SK-N-SH (cell line): ENCODE results near the gene RLBP1.
"Not testable (repeated sequence)": the region's sequence is repeated elsewhere in the genome, so short reads cannot be mapped to it uniquely, and the experiment has no call there.

Experiments used
- CTCF ChIP-seq: fragments of 200-600 bp; sonication (generic); IDR thresholded peaks from 2 replicates; pipeline ENCODE4 v1.6.1; 2017; ENCODE audit warnings: antibody characterized with exemption, mild to moderate bottlenecking, moderate library complexity
- GABPA ChIP-seq: IDR thresholded peaks from 2 replicates; pipeline ENCODE4 v1.4.0; 2012; ENCODE audit warnings: low read depth, mild to moderate bottlenecking
- POLR2AphosphoS5 ChIP-seq: IDR thresholded peaks from 2 replicates; pipeline ENCODE4 v1.6.1; 2012; ENCODE audit warnings: low read depth, low read length
- RAD21 ChIP-seq: IDR thresholded peaks from 2 replicates; pipeline ENCODE4 v1.6.1; 2012; ENCODE audit warnings: mild to moderate bottlenecking, low read length
- RCOR1 ChIP-seq: fragments of 150-350 bp; IDR thresholded peaks from 2 replicates; pipeline ENCODE4 v1.6.1; 2017; ENCODE audit warnings: antibody characterized with exemption, low read length
- REST ChIP-seq: IDR thresholded peaks from 2 replicates; pipeline ENCODE4 v1.6.1; 2012; ENCODE audit warnings: mild to moderate bottlenecking, low read depth, low read length, moderate library complexity
- RFX5 ChIP-seq: IDR thresholded peaks from 2 replicates; pipeline ENCODE4 v1.6.1; 2012; ENCODE audit warnings: mild to moderate bottlenecking, improper control_type of control experiment, low read length
- RXRA ChIP-seq: IDR thresholded peaks from 2 replicates; pipeline ENCODE4 v1.4.0; 2012; ENCODE audit warnings: low read depth, mild to moderate bottlenecking, borderline replicate concordance
- YY1 ChIP-seq: IDR thresholded peaks from 2 replicates; pipeline ENCODE4 v1.4.0; 2012; ENCODE audit warnings: low read depth, mild to moderate bottlenecking

GRCh38 chr15:89239883-89240810, 18.8 kb upstream of the RLBP1 start:
- TF ChIP-seq CTCF, POLR2AphosphoS5, RFX5, REST, GABPA, RCOR1, YY1, RXRA, RAD21: not testable (repeated sequence)
